ENCODE measurements around the gene PMS2.
"Not testable (repeated sequence)": the region's sequence is repeated elsewhere in the genome, so short reads cannot be mapped to it uniquely, and the experiment has no call there.

PMS2 gene

GRCh38 chr7:5924180-5924579 is 84.7 kb downstream of the PMS2 start:
- DNase-seq (ENCODE audit: low read depth in 2 of 2) = not testable (repeated sequence)
